Measurements from ENCODE around the gene AOAH.

DNA sequence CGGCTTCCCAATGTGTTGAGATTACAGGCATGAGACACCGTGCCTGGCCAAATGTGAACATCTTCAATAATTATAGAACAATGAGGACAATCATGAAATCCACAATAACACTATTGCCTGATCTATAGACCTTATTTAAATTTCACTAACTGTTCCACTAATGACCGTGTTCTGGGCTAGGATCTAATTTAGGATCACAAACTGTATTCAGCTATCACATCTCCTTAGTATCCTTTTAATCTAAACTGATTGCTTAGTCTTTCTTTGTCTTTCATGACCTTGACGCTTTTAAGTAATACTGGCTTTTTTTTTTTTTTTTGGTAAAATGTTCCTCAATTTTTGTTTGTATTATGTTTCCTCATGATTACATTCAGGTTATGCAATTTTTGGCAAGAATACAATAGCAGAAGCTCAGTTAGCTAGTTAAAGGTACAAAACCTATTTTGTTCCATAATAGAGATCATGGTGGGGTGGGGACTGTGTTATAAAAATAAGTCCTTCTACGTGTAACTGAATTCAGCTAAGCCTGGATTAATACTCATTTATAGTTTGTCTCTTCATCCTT, 158.4 kb downstream of the AOAH start:
- TF ChIP-seq, protein P1, sequence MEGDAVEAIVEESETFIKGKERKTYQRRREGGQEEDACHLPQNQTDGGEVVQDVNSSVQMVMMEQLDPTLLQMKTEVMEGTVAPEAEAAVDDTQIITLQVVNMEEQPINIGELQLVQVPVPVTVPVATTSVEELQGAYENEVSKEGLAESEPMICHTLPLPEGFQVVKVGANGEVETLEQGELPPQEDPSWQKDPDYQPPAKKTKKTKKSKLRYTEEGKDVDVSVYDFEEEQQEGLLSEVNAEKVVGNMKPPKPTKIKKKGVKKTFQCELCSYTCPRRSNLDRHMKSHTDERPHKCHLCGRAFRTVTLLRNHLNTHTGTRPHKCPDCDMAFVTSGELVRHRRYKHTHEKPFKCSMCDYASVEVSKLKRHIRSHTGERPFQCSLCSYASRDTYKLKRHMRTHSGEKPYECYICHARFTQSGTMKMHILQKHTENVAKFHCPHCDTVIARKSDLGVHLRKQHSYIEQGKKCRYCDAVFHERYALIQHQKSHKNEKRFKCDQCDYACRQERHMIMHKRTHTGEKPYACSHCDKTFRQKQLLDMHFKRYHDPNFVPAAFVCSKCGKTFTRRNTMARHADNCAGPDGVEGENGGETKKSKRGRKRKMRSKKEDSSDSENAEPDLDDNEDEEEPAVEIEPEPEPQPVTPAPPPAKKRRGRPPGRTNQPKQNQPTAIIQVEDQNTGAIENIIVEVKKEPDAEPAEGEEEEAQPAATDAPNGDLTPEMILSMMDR (IDR thresholded peaks at IDR 0.05), result no peak
- no peak for TF ChIP-seq POLR2A (IDR thresholded peaks at IDR 0.05)
